Thymus (tissue), 11 donors: ENCODE data around the gene KCNJ1. TPM values are rescaled to one million over a fixed set of nuclear protein-coding genes. Genes with fewer than 3 reads are reported as not detected.

Source experiments
- DNase-seq, 9 donors: peaks; one replicate each; pipeline ENCODE4 v3.0.0-alpha.2; 2013; ENCODE audit warnings: low spot score in 9 of 9, low read depth in 6 of 9, missing footprints in 1 of 9
- H3K27ac ChIP-seq, 2 donors: one replicate each; pipeline ENCODE4 v1.5.1; 2013; ENCODE audit warnings: control low read depth in 1 of 2, low read depth in 1 of 2, low read length in 1 of 2, mild to moderate bottlenecking in 1 of 2, moderate library complexity in 1 of 2
- H3K27me3 ChIP-seq, 2 donors: one replicate each; pipeline ENCODE4 v1.5.1; 2013; ENCODE audit warnings: low read length in 1 of 2; ENCODE audit not compliant: control insufficient read depth in 2 of 2, insufficient read depth in 1 of 2
- H3K36me3 ChIP-seq, 2 donors: one replicate each; pipeline ENCODE4 v1.5.1; 2013; ENCODE audit warnings: low read length in 1 of 2, mild to moderate bottlenecking in 1 of 2, moderate library complexity in 1 of 2; ENCODE audit not compliant: control insufficient read depth in 2 of 2, insufficient read depth in 2 of 2
- H3K4me1 ChIP-seq, 2 donors: one replicate each; pipeline ENCODE4 v1.5.1; 2013; ENCODE audit warnings: low read length in 2 of 2; ENCODE audit not compliant: control insufficient read depth in 2 of 2, insufficient read depth in 2 of 2
- H3K4me3 ChIP-seq, 2 donors: one replicate each; pipeline ENCODE4 v1.5.1; 2013; ENCODE audit warnings: low read length in 2 of 2, control low read depth in 1 of 2, mild to moderate bottlenecking in 1 of 2
- H3K9me3 ChIP-seq, 2 donors: one replicate each; pipeline ENCODE4 v1.5.1; 2013; ENCODE audit warnings: low read length in 1 of 2, mild to moderate bottlenecking in 1 of 2; ENCODE audit not compliant: control insufficient read depth in 2 of 2, insufficient read depth in 1 of 2
- WGBS: extraction: QIAGEN DNeasy Blood & Tissue Kit; methylation state at CpG from one replicate; pipeline ENCODE4 v1.1.7; 2013; 5-methylcytosine and 5-hydroxymethylcytosine counted together
- polyA plus RNA-seq: library from polyadenylated mRNA; stranded (reverse); fragments of 200-250 nt; gene quantifications from one replicate; pipeline ENCODE4 v1.2.3, GENCODE V29; 2013
- total RNA-seq: library from RNA; stranded (reverse); fragments of 120-200 nt; gene quantifications from one replicate; pipeline ENCODE4 v1.2.4, GENCODE V29; 2013
- donor health status: healthy.

KCNJ1 gene
- total and polyA plus RNA-seq, 2 donors: 0.18 to 0.19 TPM

- no peaks in the 10 kb centered on the region for H3K9me3 ChIP-seq
- peaks cover 0 to 2% of the 10 kb centered on the region in 2 donors for H3K4me1 ChIP-seq
- H3K27me3 ChIP-seq: peaks cover 0 to 22% of the 10 kb centered on the region in 2 donors
- 97% methylated on average over 20 of the region's 20 CpGs for WGBS
- peaks cover 0 to 4% of the 10 kb centered on the region in 2 donors for H3K36me3 ChIP-seq
- no peak overlapping the region for H3K4me3 ChIP-seq
- DNase-seq: no peak
- H3K27ac ChIP-seq: no peak overlapping the region
Measured at GRCh38 chr11:128825050-128825784, 41.9 kb downstream of the KCNJ1 start.

- no peaks in the 10 kb centered on the region for H3K9me3 ChIP-seq
- H3K27me3 ChIP-seq: peaks cover 0 to 22% of the 10 kb centered on the region in 2 donors
- WGBS: 47% methylated on average over 68 of the region's 68 CpGs
- peaks cover 0 to 2% of the 10 kb centered on the region in 2 donors for H3K4me1 ChIP-seq
- DNase-seq: no peak
- H3K4me3 ChIP-seq: no peak overlapping the region
- no peak overlapping the region for H3K27ac ChIP-seq
- peaks cover 0 to 4% of the 10 kb centered on the region in 2 donors for H3K36me3 ChIP-seq
Measured at GRCh38 chr11:128824191-128825049, 42.7 kb downstream of the KCNJ1 start.

DNA sequence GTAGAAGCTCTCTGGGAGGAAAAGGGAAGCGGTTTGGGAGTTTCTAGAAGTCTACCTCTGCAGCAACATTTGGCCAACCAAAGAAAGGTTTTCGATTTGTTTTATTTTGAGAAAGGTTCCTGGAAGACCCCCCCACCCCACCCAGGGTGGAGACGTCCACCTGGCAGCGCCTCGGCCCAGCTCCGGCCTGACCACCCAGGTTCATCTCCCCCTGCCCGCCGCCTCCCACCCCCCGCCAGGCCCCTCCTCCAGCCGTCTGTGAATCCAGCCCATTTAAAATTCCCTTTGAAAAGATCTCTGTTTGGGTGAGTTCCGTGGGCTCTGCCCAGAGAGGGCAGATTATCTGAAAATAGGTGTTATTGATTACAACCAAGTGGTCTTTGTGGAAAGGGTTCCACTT is 43.3 kb downstream of the KCNJ1 start:
- H3K36me3 ChIP-seq: peaks cover 0 to 4% of the 10 kb centered on the region in 2 donors
- H3K4me1 ChIP-seq: peaks cover 0 to 2% of the 10 kb centered on the region in 2 donors
- H3K4me3 ChIP-seq: no peak overlapping the region
- WGBS: 93% methylated on average over 11 of the region's 11 CpGs
- H3K27ac ChIP-seq: no peak overlapping the region
- no peak for DNase-seq
- peaks cover 0 to 22% of the 10 kb centered on the region in 2 donors for H3K27me3 ChIP-seq
- no peaks in the 10 kb centered on the region for H3K9me3 ChIP-seq

- H3K4me1 ChIP-seq: peaks cover 0 to 2% of the 10 kb centered on the region in 2 donors
- DNase-seq: no peak
- no peak overlapping the region for H3K4me3 ChIP-seq
- H3K27me3 ChIP-seq: peaks cover 0 to 22% of the 10 kb centered on the region in 2 donors
- no peaks in the 10 kb centered on the region for H3K9me3 ChIP-seq
- peaks cover 0 to 4% of the 10 kb centered on the region in 2 donors for H3K36me3 ChIP-seq
- WGBS: 97% methylated on average over 2 of the region's 2 CpGs
- H3K27ac ChIP-seq: no peak overlapping the region
Measured at GRCh38 chr11:128822130-128822529, 45.0 kb downstream of the KCNJ1 start.

- peaks cover 0 to 2% of the 10 kb centered on the region in 2 donors for H3K4me1 ChIP-seq
- no peak overlapping the region for H3K4me3 ChIP-seq
- H3K27me3 ChIP-seq: peaks cover 0 to 22% of the 10 kb centered on the region in 2 donors
- 97% methylated on average over 4 of the region's 4 CpGs for WGBS
- DNase-seq: no peak
- H3K9me3 ChIP-seq: no peaks in the 10 kb centered on the region
- H3K27ac ChIP-seq: no peak overlapping the region
- peaks cover 0 to 4% of the 10 kb centered on the region in 2 donors for H3K36me3 ChIP-seq
Measured at GRCh38 chr11:128821556-128821955, 45.5 kb downstream of the KCNJ1 start.

GRCh38 chr11:128819198-128819597 is 47.9 kb downstream of the KCNJ1 start:
- H3K4me1 ChIP-seq: peaks cover 0 to 2% of the 10 kb centered on the region in 2 donors
- no peak overlapping the region for H3K4me3 ChIP-seq
- H3K36me3 ChIP-seq: peaks cover under 1 to 4% of the 10 kb centered on the region in 2 donors
- no peaks in the 10 kb centered on the region for H3K9me3 ChIP-seq
- peaks cover 0 to 13% of the 10 kb centered on the region in 2 donors for H3K27me3 ChIP-seq
- no peak for DNase-seq
- over 99% methylated on average over 8 of the region's 8 CpGs for WGBS
- H3K27ac ChIP-seq: no peak overlapping the region

DNA sequence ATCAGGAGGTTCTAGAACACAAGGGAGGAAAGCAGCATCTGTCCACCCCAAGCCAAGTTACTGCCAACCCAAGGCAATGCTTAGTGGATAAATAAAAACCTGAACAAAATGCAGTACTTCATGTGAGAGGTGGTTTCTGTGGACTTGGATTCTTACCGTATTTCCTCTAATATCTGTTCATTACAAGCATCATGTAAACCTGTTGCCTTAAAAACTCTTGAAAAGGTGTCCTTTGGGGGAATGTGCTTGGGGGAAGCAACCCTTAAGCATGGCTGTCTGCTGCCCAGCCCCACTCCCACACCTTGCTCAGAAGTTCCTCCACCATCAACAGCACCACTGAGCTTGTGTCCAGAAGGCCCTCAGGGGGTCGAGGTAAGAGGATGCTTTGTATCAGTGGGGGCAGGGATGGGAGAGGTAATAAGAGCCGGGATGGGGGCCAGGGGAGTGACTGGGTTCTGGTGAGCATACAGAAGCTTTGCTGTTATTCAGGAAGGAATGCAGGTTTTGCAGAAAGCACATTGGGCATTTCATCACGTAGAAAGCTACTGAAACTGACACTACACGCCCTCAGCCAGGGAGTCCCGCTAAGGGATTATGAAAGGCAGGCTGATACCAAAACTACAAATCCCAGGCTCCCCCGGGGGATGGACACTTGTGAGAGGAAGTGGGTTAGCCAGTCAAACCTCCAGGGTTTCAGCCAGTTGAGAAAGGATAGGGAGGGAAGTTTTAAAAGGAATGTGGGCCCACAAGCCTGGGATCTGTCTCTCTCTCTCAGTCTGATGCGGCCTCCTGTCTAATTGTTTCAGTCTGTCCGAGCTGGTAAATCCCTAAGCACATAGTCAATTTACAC is 52.0 kb downstream of the KCNJ1 start:
- no peak for DNase-seq
- H3K4me1 ChIP-seq: no peaks in the 10 kb centered on the region
- 89% methylated on average over 9 of the region's 9 CpGs for WGBS
- H3K9me3 ChIP-seq: peaks cover 0 to 4% of the 10 kb centered on the region in 2 donors
- H3K27ac ChIP-seq: no peak overlapping the region
- H3K36me3 ChIP-seq: peaks cover 19 to 24% of the 10 kb centered on the region in 2 donors
- H3K4me3 ChIP-seq: no peak overlapping the region
- H3K27me3 ChIP-seq: no peaks in the 10 kb centered on the region

GRCh38 chr11:128813729-128814128 is 53.4 kb downstream of the KCNJ1 start:
- Histone ChIP-seq H3K9me3 (peaks cover 0 to 4% of the 10 kb centered on the region in 2 donors), H3K4me1 (no peaks in the 10 kb centered on the region), H3K36me3 (peaks cover 25 to 37% of the 10 kb centered on the region in 2 donors), H3K4me3 (no peak overlapping the region), H3K27me3 (no peaks in the 10 kb centered on the region), H3K27ac (no peak overlapping the region)
- DNase-seq: no peak
- WGBS: 97% methylated on average over 4 of the region's 4 CpGs
